ENCODE measurements around the gene EFCAB14. TPM values are rescaled to one million over a fixed set of nuclear protein-coding genes. Genes with fewer than 3 reads are reported as not detected.

The EFCAB14 gene
- total and polyA plus RNA-seq, 9 of the 15 experiments (the other 6 are each of a cell fraction or from before 2014, with no cell fraction given), result 7.3 to 49.0 (median 37.3) TPM

GRCh38 chr1:46718727-46719622 lies at the start of gene EFCAB14 (continued):
- TF ChIP-seq CREB3L1 (IDR thresholded peaks at IDR 0.05; ENCODE audit: borderline replicate concordance, low read depth) (peak; percentile 92), MITF (IDR thresholded peaks at IDR 0.05) (0 out of 2 replicates have a peak, but pooled peaks have one; percentile 22), PBX2 (CRISPR knock-in tag; IDR thresholded peaks at IDR 0.05; ENCODE audit: low read depth) (no peak), PBX2 (tag; conservative IDR thresholded peaks at IDR 0.05; ENCODE audit: low read depth) (no peak), SAFB (IDR thresholded peaks at IDR 0.05; ENCODE audit: borderline replicate concordance, low read depth, low read length) (peak; percentile 27; the same call in 1 of the 2 replicates), ZNF639 (CRISPR knock-in tag; conservative IDR thresholded peaks at IDR 0.05 in 1 of 2, IDR thresholded peaks at IDR 0.05 in 1 of 2) (peak; percentile 46 to 88; a peak in 2 of 4 replicates), NBN (IDR thresholded peaks at IDR 0.05; ENCODE audit: low read depth) (peak; percentile 97), RBM25 (IDR thresholded peaks at IDR 0.05; ENCODE audit: low read depth, low read length, severe bottlenecking) (peak; percentile 100), E2F5 (CRISPR knock-in tag; IDR thresholded peaks at IDR 0.05) (0 out of 2 replicates have a peak, but pooled peaks have one; percentile 22), PHF20 (IDR thresholded peaks at IDR 0.05; ENCODE audit: partially characterized antibody) (peak; percentile 93), HBP1 (CRISPR knock-in tag; IDR thresholded peaks at IDR 0.05) (0 out of 2 replicates have a peak, but pooled peaks have one; percentile 33), NFIC (IDR thresholded peaks at IDR 0.05) (peak; percentile 74), POLR2B (IDR thresholded peaks at IDR 0.05; ENCODE audit: low read depth, partially characterized antibody) (peak; percentile 83), SNRNP70 (optimal IDR thresholded peaks at IDR 0.05; ENCODE audit: low read depth, low read length) (no peak), ZEB2 (IDR thresholded peaks at IDR 0.05) (peak; percentile 74; the same call in 1 of the 2 replicates), RBFOX2 (IDR thresholded peaks at IDR 0.05; ENCODE audit: low read depth, low read length) (peak; percentile 98)

All from K562 (cell line).